Keratinocyte (primary cell): ENCODE measurements around the gene SFMBT2.

Experiments used
- CTCF ChIP-seq, 3 experiments: IDR thresholded peaks in 1 of 3; conservative IDR thresholded peaks in 1 of 3; optimal IDR thresholded peaks in 1 of 3; 2 replicates in 2 of 3; 3 replicates in 1 of 3; pipeline versions ENCODE3 to v1.5.1; 2011; ENCODE audit warnings: low read length in 3 of 3, mild to moderate bottlenecking in 3 of 3, moderate library complexity in 2 of 3, control low read depth in 1 of 3, inconsistent platforms in 1 of 3; ENCODE audit not compliant: insufficient read depth in 2 of 3; ENCODE audit errors: extremely low read depth in 1 of 3
- EZH2 ChIP-seq: IDR thresholded peaks from one replicate; pipeline ENCODE4 v1.6.1; 2012; ENCODE audit warnings: inconsistent platforms, mild to moderate bottlenecking, low read length, moderate library complexity

- TF ChIP-seq CTCF (optimal IDR thresholded peaks at IDR 0.05 in 1 of 3, IDR thresholded peaks at IDR 0.05 in 1 of 3, conservative IDR thresholded peaks at IDR 0.05 in 1 of 3; ENCODE audit: extremely low read depth in 1 of 3, insufficient read depth in 2 of 3, low read length in 3 of 3) (no peak), EZH2 (no peak)
These were observed 292.8 kb downstream of the SFMBT2 start for GRCh38 chr10:7117806-7118674.
